ENCODE measurements around the gene ZNF212.
"Not testable (repeated sequence)": the region's sequence is repeated elsewhere in the genome, so short reads cannot be mapped to it uniquely, and the experiment has no call there.

The ZNF212 gene

GRCh38 chr7:149220534-149220933, 18.9 kb upstream of the ZNF212 start:
- DNase-seq (ENCODE audit: low spot score): no peak
- no peak for TF ChIP-seq CTCF (IDR thresholded peaks at IDR 0.05; ENCODE audit: extremely low read depth, missing control alignments)

GRCh38 chr7:149223176-149223575, 16.3 kb upstream of the ZNF212 start:
- no peak for DNase-seq (ENCODE audit: low spot score)
- no peak for TF ChIP-seq CTCF (IDR thresholded peaks at IDR 0.05; ENCODE audit: extremely low read depth, missing control alignments)

- no peak for DNase-seq (ENCODE audit: low spot score)
- no peak for TF ChIP-seq CTCF (IDR thresholded peaks at IDR 0.05; ENCODE audit: extremely low read depth, missing control alignments)
Measured at GRCh38 chr7:149223761-149224160, 15.7 kb upstream of the ZNF212 start.

GRCh38 chr7:149224352-149224751, 15.1 kb upstream of the ZNF212 start:
- no peak for DNase-seq (ENCODE audit: low spot score)
- TF ChIP-seq CTCF (IDR thresholded peaks at IDR 0.05; ENCODE audit: extremely low read depth, missing control alignments): no peak

- DNase-seq (ENCODE audit: low spot score): peak; percentile 26
- TF ChIP-seq CTCF (IDR thresholded peaks at IDR 0.05; ENCODE audit: extremely low read depth, missing control alignments): no peak
Measured at GRCh38 chr7:149225106-149225505, 14.3 kb upstream of the ZNF212 start.

GRCh38 chr7:149225656-149226055, 13.8 kb upstream of the ZNF212 start:
- DNase-seq (ENCODE audit: low spot score): no peak
- no peak for TF ChIP-seq CTCF (IDR thresholded peaks at IDR 0.05; ENCODE audit: extremely low read depth, missing control alignments)

- not testable (repeated sequence) for DNase-seq (ENCODE audit: low spot score)
Measured at GRCh38 chr7:149226366-149226765, 13.1 kb upstream of the ZNF212 start.

GRCh38 chr7:149226840-149227494, 12.5 kb upstream of the ZNF212 start:
- no peak for DNase-seq (ENCODE audit: low spot score)
- TF ChIP-seq CTCF (IDR thresholded peaks at IDR 0.05; ENCODE audit: extremely low read depth, missing control alignments): no peak
